A673 (cell line): ENCODE measurements around the gene CPSF7. TPM values are rescaled to one million over a fixed set of nuclear protein-coding genes. Genes with fewer than 3 reads are reported as not detected.

Experiments used
- BruUV-seq: library from RNA; stranded (reverse); fragments of 400-500 nt; replicated peaks from 2 replicates; lab custom pipeline; 2021; lab: Mats Ljungman, UMichigan
- CTCF ChIA-PET: fragments of 300-600 bp; sonication (Branson Sonifier 250); formaldehyde crosslinking; loops from one replicate; lab custom pipeline; 2022; ENCODE audit warnings: antibody characterized with exemption; lab: Charles Lee
- POLR2A ChIA-PET: fragments of 300-600 bp; sonication (Branson Sonifier 250); formaldehyde crosslinking; loops from one replicate; lab custom pipeline; 2022; ENCODE audit warnings: antibody characterized with exemption; ENCODE audit not compliant: low non-redundant PET; lab: Charles Lee
- DNase-seq: peaks from one replicate; pipeline ENCODE4 v3.0.0-alpha.2; 2015; ENCODE audit warnings: low spot score
- H3K27ac ChIP-seq: fragments of 200-600 bp; sonication (generic); 2 replicates; pipeline ENCODE4 v1.5.1; 2016; ENCODE audit warnings: mixed run types, low read depth, mild to moderate bottlenecking, mixed read lengths, antibody characterized with exemption, low read length; ENCODE audit not compliant: poor library complexity, severe bottlenecking
- H3K27me3 ChIP-seq: fragments of 200-600 bp; sonication (generic); replicated peaks from 2 replicates; pipeline ENCODE4 v1.6.1; 2017; ENCODE audit warnings: mixed run types, low read depth, mild to moderate bottlenecking, mixed read lengths, antibody characterized with exemption, low read length; ENCODE audit not compliant: insufficient read depth, poor library complexity
- H3K36me3 ChIP-seq: fragments of 200-600 bp; sonication (generic); 2 replicates; pipeline ENCODE4 v1.6.1; 2016; ENCODE audit warnings: mixed run types, mild to moderate bottlenecking, mixed read lengths, antibody characterized with exemption, low read length; ENCODE audit not compliant: insufficient read depth, poor library complexity, severe bottlenecking
- H3K4me1 ChIP-seq: fragments of 200-600 bp; sonication (generic); 2 replicates; pipeline ENCODE4 v1.6.1; 2017; ENCODE audit warnings: mixed run types, mild to moderate bottlenecking, mixed read lengths, antibody characterized with exemption, low read length; ENCODE audit not compliant: insufficient read depth, poor library complexity, severe bottlenecking
- H3K4me3 ChIP-seq: fragments of 200-600 bp; sonication (generic); 2 replicates; pipeline ENCODE4 v1.5.1; 2016; ENCODE audit warnings: low read depth, mixed run types, mild to moderate bottlenecking, mixed read lengths, low read length; ENCODE audit not compliant: poor library complexity, severe bottlenecking
- H3K9me3 ChIP-seq: fragments of 200-600 bp; sonication (generic); 2 replicates; pipeline ENCODE4 v1.6.1; 2016; ENCODE audit warnings: mixed run types, low read depth, mild to moderate bottlenecking, mixed read lengths, antibody characterized with exemption, low read length; ENCODE audit not compliant: poor library complexity, severe bottlenecking
- CTCF ChIP-seq: fragments of 300-800, 200-600 bp; sonication (generic); conservative IDR thresholded peaks from 2 replicates; pipeline ENCODE4 v1.5.1; 2017; ENCODE audit warnings: low read depth, mild to moderate bottlenecking, antibody characterized with exemption, low read length, moderate library complexity, mixed read lengths
- EZH2 ChIP-seq: fragments of 200-600 bp; sonication (generic); IDR thresholded peaks from 2 replicates; pipeline ENCODE4 v1.6.1; 2017; ENCODE audit warnings: borderline replicate concordance, low read depth, mild to moderate bottlenecking, mixed read lengths, antibody characterized with exemption, low read length; ENCODE audit not compliant: poor library complexity, severe bottlenecking
- intact Hi-C: fragments of 100-400 bp; cut with micrococcal nuclease; formaldehyde crosslinking; loops from one replicate; pipeline ENCODE4 v1.10.0; 2022; ENCODE audit not compliant: unreplicated experiment
- total RNA-seq: library from RNA; stranded (reverse); gene quantifications from 2 replicates; pipeline ENCODE4 v1.2.3, GENCODE V29; 2021

Gene CPSF7
- total RNA-seq, 1 experiment from 2014 or later = 162 TPM

GRCh38 chr11:61447601-61448551, 18.1 kb upstream of the CPSF7 start:
- peaks cover 33% of the 10 kb centered on the region for H3K36me3 ChIP-seq
- ChIA-PET CTCF (interaction anchor here (0.6 to 3.5 kb wide), 4 partner anchors 39 to 97 kb away, joined by 3 to 74 read pairs (median 8); no protein-coding TSS in a partner anchor), POLR2A (interaction anchor here (0.7 kb wide), 1 partner anchor 61 kb away, joined by 4 read pairs; the partner anchor contains the start of gene LRRC10B)
- no peak overlapping the region for H3K27ac ChIP-seq
- no peak for TF ChIP-seq EZH2
- TF ChIP-seq CTCF = no peak
- no peaks in the 10 kb centered on the region for H3K9me3 ChIP-seq
- intact Hi-C loops = loop anchor here (2.0 to 10.0 kb wide), 3 partner anchors 84 to 287 kb away; no protein-coding TSS in a partner anchor
- H3K27me3 ChIP-seq = no peaks in the 10 kb centered on the region
- peaks cover 8% of the 10 kb centered on the region for H3K4me1 ChIP-seq
- H3K4me3 ChIP-seq = no peak overlapping the region
- no TSS peak for BruUV-seq
- no peak for DNase-seq

GRCh38 chr11:61446211-61446651, 16.5 kb upstream of the CPSF7 start:
- ChIA-PET POLR2A (no interaction called here), CTCF (interaction anchor here (0.6 to 3.5 kb wide), 23 partner anchors 11 to 680 kb away, joined by 3 to 74 read pairs (median 3); partner anchors contain the start of gene LRRC10B)
- TF ChIP-seq EZH2 (no peak), CTCF (peak; percentile 99)
- Histone ChIP-seq H3K9me3 (no peaks in the 10 kb centered on the region), H3K27ac (peak overlapping the region; percentile 48), H3K4me3 (no peak overlapping the region), H3K27me3 (no peaks in the 10 kb centered on the region), H3K4me1 (peaks cover 8% of the 10 kb centered on the region), H3K36me3 (peaks cover 38% of the 10 kb centered on the region)
- intact Hi-C loops = loop anchor here (1.0 to 10.0 kb wide), 4 partner anchors 70 to 289 kb away; no protein-coding TSS in a partner anchor
- DNase-seq = peak; percentile 97
- no TSS peak for BruUV-seq

- TF ChIP-seq CTCF = no peak
- TF ChIP-seq EZH2 = no peak
- peaks cover 8% of the 10 kb centered on the region for H3K4me1 ChIP-seq
- ChIA-PET CTCF (interaction anchor here (0.6 to 3.5 kb wide), 19 partner anchors 10 to 680 kb away, joined by 3 to 74 read pairs (median 3); partner anchors contain the start of gene LRRC10B), POLR2A (no interaction called here)
- H3K36me3 ChIP-seq = peaks cover 42% of the 10 kb centered on the region
- H3K27ac ChIP-seq = no peak overlapping the region
- no peaks in the 10 kb centered on the region for H3K27me3 ChIP-seq
- no TSS peak for BruUV-seq
- intact Hi-C loops = loop anchor here (5.0 to 10.0 kb wide), 2 partner anchors 87 to 289 kb away; no protein-coding TSS in a partner anchor
- H3K9me3 ChIP-seq = no peaks in the 10 kb centered on the region
- no peak overlapping the region for H3K4me3 ChIP-seq
- DNase-seq = no peak
Measured at GRCh38 chr11:61445516-61445915, 15.7 kb upstream of the CPSF7 start.
